GM12878 (cell line): Measurements from ENCODE around the gene ZNF804A. TPM values are rescaled to one million over a fixed set of nuclear protein-coding genes. Genes with fewer than 3 reads are reported as not detected.

Experiments
- ATAC-seq: fragments of 200-7000 bp; cut with Tn5 transposase; 3 replicates; pipeline ENCODE4 v1.9.1; 2020; ENCODE audit warnings: mild to moderate bottlenecking, moderate library complexity
- BruUV-seq: library from RNA; stranded (reverse); fragments of 400-500 nt; replicated peaks from 2 replicates; lab custom pipeline; 2021; lab: Mats Ljungman, UMichigan
- CTCF ChIA-PET: fragments of 300-600 bp; sonication (Branson Sonifier 250); formaldehyde crosslinking; extraction: SDS; loops from one replicate; lab custom pipeline; 2021; ENCODE audit warnings: inconsistent platforms; lab: Yijun Ruan, JAX
- POLR2A ChIA-PET: fragments of 350-600 bp; formaldehyde crosslinking; extraction: SDS; loops from one replicate; lab custom pipeline; 2021; ENCODE audit warnings: inconsistent platforms; lab: Charles Lee
- RAD21 ChIA-PET: fragments of 300-600 bp; sonication (Branson Sonifier 250); formaldehyde crosslinking; loops from one replicate; lab custom pipeline; 2023; ENCODE audit warnings: antibody characterized with exemption; ENCODE audit not compliant: unreplicated experiment; lab: Charles Lee
- SMC1A ChIA-PET: fragments of 300-600 bp; sonication (Branson Sonifier 250); formaldehyde crosslinking; loops from one replicate; lab custom pipeline; 2023; ENCODE audit not compliant: unreplicated experiment, uncharacterized antibody; lab: Charles Lee
- DNase-seq: peaks from one replicate; pipeline ENCODE4 v3.0.0-alpha.2; 2011; ENCODE audit warnings: low read depth, low spot score
- FAIRE-seq: peaks from 3 replicates; lab custom pipeline; 2011; peaks lifted over from hg19 to GRCh38; lab: Jason Lieb, UNC
- H2AFZ ChIP-seq: 2 replicates; pipeline ENCODE4 v1.6.0; 2011; ENCODE audit warnings: low read depth, low read length, control low read depth; ENCODE audit not compliant: control insufficient read depth
- H3K27ac ChIP-seq: 2 replicates; pipeline ENCODE4 v1.5.1; 2011; ENCODE audit warnings: control low read depth; ENCODE audit not compliant: control insufficient read depth, insufficient read depth
- H3K27me3 ChIP-seq, 2 experiments: replicated peaks in 1 of 2; 2 replicates each; pipeline versions ENCODE4 v1.6.0 to v1.6.1; 2011; ENCODE audit warnings: low read length in 1 of 2; ENCODE audit not compliant: control insufficient read depth in 2 of 2, insufficient read depth in 2 of 2
- H3K36me3 ChIP-seq, 2 experiments: 2 replicates each; pipeline ENCODE4 v1.5.1; 2011; ENCODE audit warnings: low read length in 1 of 2; ENCODE audit not compliant: control insufficient read depth in 2 of 2, insufficient read depth in 2 of 2
- H3K4me1 ChIP-seq: 2 replicates; pipeline ENCODE4 v1.6.1; 2011; ENCODE audit warnings: mild to moderate bottlenecking, low read length, moderate library complexity, mixed read lengths; ENCODE audit not compliant: control insufficient read depth, insufficient read depth
- H3K4me2 ChIP-seq: 2 replicates; pipeline ENCODE4 v1.6.0; 2011; ENCODE audit warnings: control low read depth; ENCODE audit not compliant: control insufficient read depth, insufficient read depth
- H3K4me3 ChIP-seq: fragments of 200-600 bp; sonication (generic); 2 replicates; pipeline ENCODE4 v1.5.1; 2016
- H3K79me2 ChIP-seq: 2 replicates; pipeline ENCODE4 v1.6.0; 2011; ENCODE audit warnings: low read length; ENCODE audit not compliant: control insufficient read depth, insufficient read depth
- H3K9ac ChIP-seq: 2 replicates; pipeline ENCODE4 v1.8.0; 2011; ENCODE audit warnings: low read length, control low read depth, mixed read lengths; ENCODE audit not compliant: control insufficient read depth, insufficient read depth
- H3K9me3 ChIP-seq: replicated peaks from 3 replicates; pipeline ENCODE4 v1.5.1; 2011; ENCODE audit warnings: mild to moderate bottlenecking, low read length; ENCODE audit not compliant: control insufficient read depth, insufficient read depth
- H4K20me1 ChIP-seq: 2 replicates; pipeline ENCODE4 v1.6.0; 2011; ENCODE audit not compliant: control insufficient read depth, insufficient read depth
- BRCA1 ChIP-seq: IDR thresholded peaks from 2 replicates; pipeline ENCODE4 v1.6.1; 2011; ENCODE audit warnings: low read depth, low read length, improper control_type of control experiment
- CHD4 ChIP-seq: fragments of 200-600 bp; sonication (generic); IDR thresholded peaks from 2 replicates; pipeline ENCODE4 v1.6.1; 2016; ENCODE audit warnings: mild to moderate bottlenecking
- FOXK2 ChIP-seq: fragments of 450-650 bp; IDR thresholded peaks from 2 replicates; pipeline ENCODE4 v1.6.1; 2017; ENCODE audit warnings: mild to moderate bottlenecking, moderate library complexity
- HDAC6 ChIP-seq: fragments of 200-600 bp; sonication (generic); IDR thresholded peaks from one replicate; pipeline ENCODE4 v1.8.0; 2017; ENCODE audit warnings: antibody characterized with exemption; ENCODE audit not compliant: unreplicated experiment
- HDGF ChIP-seq: fragments of 450-650 bp; IDR thresholded peaks from 2 replicates; pipeline ENCODE4 v1.6.1; 2016; ENCODE audit warnings: antibody characterized with exemption
- MTA2 ChIP-seq: fragments of 450-650 bp; IDR thresholded peaks from 2 replicates; pipeline ENCODE4 v1.6.1; 2016; ENCODE audit warnings: low read depth, mild to moderate bottlenecking, moderate library complexity
- NFYB ChIP-seq: IDR thresholded peaks from 2 replicates; pipeline ENCODE4 v1.6.1; 2011; ENCODE audit warnings: low read depth, mild to moderate bottlenecking, low read length, improper control_type of control experiment, moderate library complexity; ENCODE audit not compliant: insufficient read depth
- NR2F1 ChIP-seq: fragments of 450-650 bp; conservative IDR thresholded peaks from 2 replicates; pipeline ENCODE4 v1.6.1; 2017; ENCODE audit warnings: mild to moderate bottlenecking
- NRF1 ChIP-seq: conservative IDR thresholded peaks from 2 replicates; pipeline ENCODE4 v1.6.1; 2011; ENCODE audit warnings: mild to moderate bottlenecking, low read depth, low read length, improper control_type of control experiment
- PML ChIP-seq: IDR thresholded peaks from 2 replicates; pipeline ENCODE4 v1.6.1; 2012; ENCODE audit warnings: low read length, inconsistent platforms
- RB1 ChIP-seq: fragments of 450-650 bp; formaldehyde crosslinking; IDR thresholded peaks from 2 replicates; pipeline ENCODE4 v1.6.1; 2017; ENCODE audit warnings: mild to moderate bottlenecking, borderline replicate concordance
- SMARCA5 ChIP-seq: fragments of 450-650 bp; IDR thresholded peaks from 2 replicates; pipeline ENCODE4 v1.6.1; 2017; ENCODE audit warnings: mild to moderate bottlenecking
- ZNF24 ChIP-seq: fragments of 450-650 bp; IDR thresholded peaks from 2 replicates; pipeline ENCODE4 v1.6.1; 2017; ENCODE audit warnings: antibody characterized with exemption, mild to moderate bottlenecking
- ZNF622 ChIP-seq: fragments of 450-650 bp; IDR thresholded peaks from 2 replicates; pipeline ENCODE4 v1.6.1; 2017; ENCODE audit warnings: mild to moderate bottlenecking, inconsistent platforms
- WGBS: methylation state at CpG from one replicate; pipeline ENCODE4 v1.1.6; 2016; ENCODE audit warnings: low lambda C conversion rate; ENCODE audit not compliant: insufficient replicate concordance, insufficient coverage; ENCODE audit errors: missing lambda C conversion rate; 5-methylcytosine and 5-hydroxymethylcytosine counted together
- in situ Hi-C: fragments of 300-500 bp; cut with MboI; formaldehyde crosslinking; loops from 9 replicates; pipeline ENCODE4 v1.14.3; 2018; ENCODE audit warnings: mixed read lengths
- intact Hi-C: fragments of 100-400 bp; cut with micrococcal nuclease; formaldehyde crosslinking; loops from one replicate; pipeline ENCODE4 v1.14.2; 2022; ENCODE audit not compliant: unreplicated experiment
- polyA plus RNA-seq, 11 experiments: library from polyadenylated mRNA; depleted of rRNA in 4 of 11; unstranded in 6 of 11; stranded (reverse) in 5 of 11; fragments of >200 nt; fragmentation: Nextera tagmentation in 4 of 11; fragmentation: Illumina TruSeq in 1 of 11; extraction: Ambion mirVana in 4 of 11; extraction: Trizol in 1 of 11; gene quantifications; 1 replicate in 1 of 11; 2 replicates in 10 of 11; pipeline versions ENCODE4 v1.2.1 to v1.2.3, GENCODE V29; 2011 to 2016; ENCODE audit warnings: inconsistent platforms in 2 of 11, missing spikeins in 2 of 11, low read depth in 1 of 11
- total RNA-seq, 4 experiments: library from RNA; depleted of rRNA in 3 of 4; stranded (reverse); fragments of >200 nt in 3 of 4; fragmentation: Illumina TruSeq in 1 of 4; extraction: Trizol in 1 of 4; gene quantifications; 2 replicates each; pipeline versions ENCODE4 v1.2.1 to v1.2.3, GENCODE V29; 2013 to 2021
- TF ChIP-seq, protein P1 (sequence below), 3 experiments: IDR thresholded peaks in 2 of 3; conservative IDR thresholded peaks in 1 of 3; 2 replicates each; pipeline ENCODE4 v1.5.1; 2011; ENCODE audit warnings: low read depth in 3 of 3, low read length in 3 of 3, mild to moderate bottlenecking in 3 of 3, control low read depth in 2 of 3, moderate library complexity in 2 of 3, inconsistent platforms in 1 of 3, mixed read lengths in 1 of 3; ENCODE audit not compliant: control insufficient read depth in 2 of 3, insufficient read depth in 1 of 3; ENCODE audit errors: extremely low read depth in 1 of 3
- TF ChIP-seq, protein P2 (sequence below): fragments of 450-650 bp; IDR thresholded peaks from 2 replicates; pipeline ENCODE4 v1.6.1; 2018; ENCODE audit warnings: mild to moderate bottlenecking, low read depth, moderate library complexity; ENCODE audit not compliant: partially characterized antibody

Gene ZNF804A
- total and polyA plus RNA-seq, 10 of the 15 experiments (the other 5 are each of a cell fraction or from before 2014, with no cell fraction given): 0.19 to 2.3 (median 1.4) TPM

DNA sequence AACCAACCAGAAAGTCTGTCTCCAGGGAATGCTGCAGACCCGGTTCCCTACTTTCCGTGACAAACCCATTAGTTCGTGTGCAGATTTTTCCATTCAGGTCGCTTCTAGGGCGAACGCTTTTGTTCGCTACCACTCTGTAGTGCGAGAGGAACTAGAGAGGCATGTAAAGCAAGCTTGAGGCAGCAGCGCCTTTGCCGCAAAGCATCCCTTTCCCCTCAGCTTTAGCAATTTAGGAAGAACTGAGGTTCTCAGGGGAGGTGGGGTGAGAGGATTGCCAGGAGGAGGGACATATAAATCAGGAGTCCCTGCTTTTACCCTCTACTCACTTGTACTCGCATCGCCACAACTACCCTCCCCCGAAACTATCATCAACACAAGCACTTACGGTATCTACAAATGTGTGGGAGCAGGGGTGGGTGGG, 748 bp upstream of the ZNF804A start:
- no peaks in the 10 kb centered on the region for H4K20me1 ChIP-seq
- SMC1A ChIA-PET: interaction anchor here (1.3 to 2.1 kb wide), 3 partner anchors 9 to 175 kb away, joined by 3 to 7 read pairs (median 4); no protein-coding TSS in a partner anchor
- no peak for FAIRE-seq
- RAD21 ChIA-PET: no interaction called here
- H3K27me3 ChIP-seq: peaks cover 5 to 9% of the 10 kb centered on the region in 2 experiments; a peak in 3 of 4 replicates
- ATAC-seq: peak; percentile 51
- H3K27ac ChIP-seq: no peak overlapping the region
- TF ChIP-seq RB1: no peak
- TF ChIP-seq ZNF622: no peak
- no peak for TF ChIP-seq BRCA1
- TF ChIP-seq NRF1: no peak
- no peak for TF ChIP-seq HDGF
- in situ Hi-C loops: no loop called here
- 3% methylated on average over 14 of the region's 14 CpGs for WGBS
- POLR2A ChIA-PET: no interaction called here
- intact Hi-C loops: no loop called here
- no TSS peak for BruUV-seq
- H3K9me3 ChIP-seq: no peaks in the 10 kb centered on the region
- H3K79me2 ChIP-seq: no peaks in the 10 kb centered on the region
- no peaks in the 10 kb centered on the region for H3K36me3 ChIP-seq
- H3K9ac ChIP-seq: no peak overlapping the region
- peak overlapping the region; percentile 41 for H2AFZ ChIP-seq
- peaks cover 5% of the 10 kb centered on the region for H3K4me1 ChIP-seq
- H3K4me2 ChIP-seq: peak overlapping the region; percentile 67
- no peak for DNase-seq
- H3K4me3 ChIP-seq: peak overlapping the region; percentile 53; the same call in 1 of the 2 replicates
- CTCF ChIA-PET: interaction anchor here (1.0 kb wide), 1 partner anchor 15 kb away, joined by 3 read pairs; no protein-coding TSS in a partner anchor

DNA sequence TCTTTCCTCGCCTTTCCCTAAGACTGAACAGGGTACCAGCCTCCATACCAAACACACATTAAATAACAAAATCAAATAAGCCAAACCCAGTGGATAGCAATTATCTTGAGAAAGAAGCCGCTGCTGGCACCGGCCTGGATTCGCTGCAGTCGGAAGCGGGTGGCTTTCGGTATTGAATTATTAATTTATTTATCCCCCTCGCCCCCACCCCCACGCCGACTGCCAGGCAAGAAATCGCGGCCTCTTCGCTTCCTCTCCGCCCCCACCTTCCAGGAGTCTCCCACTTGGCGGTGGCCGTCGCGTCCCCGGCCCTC, 370 bp upstream of the ZNF804A start:
- no peaks in the 10 kb centered on the region for H3K79me2 ChIP-seq
- H3K4me1 ChIP-seq: peaks cover 5% of the 10 kb centered on the region
- intact Hi-C loops: no loop called here
- SMC1A ChIA-PET: no interaction called here
- RAD21 ChIA-PET: no interaction called here
- H3K4me2 ChIP-seq: peak overlapping the region; percentile 67
- no peaks in the 10 kb centered on the region for H3K9me3 ChIP-seq
- no TSS peak for BruUV-seq
- CTCF ChIA-PET: no interaction called here
- peak overlapping the region; percentile 53; the same call in 1 of the 2 replicates for H3K4me3 ChIP-seq
- no peak for FAIRE-seq
- ATAC-seq: no peak
- no peak overlapping the region for H2AFZ ChIP-seq
- in situ Hi-C loops: no loop called here
- H3K36me3 ChIP-seq: no peaks in the 10 kb centered on the region
- WGBS: 2% methylated on average over 15 of the region's 19 CpGs
- POLR2A ChIA-PET: no interaction called here
- H3K27me3 ChIP-seq: peaks cover 5 to 9% of the 10 kb centered on the region in 2 experiments; a peak in 3 of 4 replicates
- H3K27ac ChIP-seq: no peak overlapping the region
- H4K20me1 ChIP-seq: no peaks in the 10 kb centered on the region
- DNase-seq: no peak
- H3K9ac ChIP-seq: no peak overlapping the region
- TF ChIP-seq, protein P1, sequence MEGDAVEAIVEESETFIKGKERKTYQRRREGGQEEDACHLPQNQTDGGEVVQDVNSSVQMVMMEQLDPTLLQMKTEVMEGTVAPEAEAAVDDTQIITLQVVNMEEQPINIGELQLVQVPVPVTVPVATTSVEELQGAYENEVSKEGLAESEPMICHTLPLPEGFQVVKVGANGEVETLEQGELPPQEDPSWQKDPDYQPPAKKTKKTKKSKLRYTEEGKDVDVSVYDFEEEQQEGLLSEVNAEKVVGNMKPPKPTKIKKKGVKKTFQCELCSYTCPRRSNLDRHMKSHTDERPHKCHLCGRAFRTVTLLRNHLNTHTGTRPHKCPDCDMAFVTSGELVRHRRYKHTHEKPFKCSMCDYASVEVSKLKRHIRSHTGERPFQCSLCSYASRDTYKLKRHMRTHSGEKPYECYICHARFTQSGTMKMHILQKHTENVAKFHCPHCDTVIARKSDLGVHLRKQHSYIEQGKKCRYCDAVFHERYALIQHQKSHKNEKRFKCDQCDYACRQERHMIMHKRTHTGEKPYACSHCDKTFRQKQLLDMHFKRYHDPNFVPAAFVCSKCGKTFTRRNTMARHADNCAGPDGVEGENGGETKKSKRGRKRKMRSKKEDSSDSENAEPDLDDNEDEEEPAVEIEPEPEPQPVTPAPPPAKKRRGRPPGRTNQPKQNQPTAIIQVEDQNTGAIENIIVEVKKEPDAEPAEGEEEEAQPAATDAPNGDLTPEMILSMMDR (IDR thresholded peaks at IDR 0.05 in 2 of 3, conservative IDR thresholded peaks at IDR 0.05 in 1 of 3; ENCODE audit: control insufficient read depth in 2 of 3, extremely low read depth in 1 of 3, insufficient read depth in 1 of 3, low read depth in 3 of 3, low read length in 3 of 3): no peak
- TF ChIP-seq NFYB: no peak
- no peak for TF ChIP-seq ZNF24
- TF ChIP-seq CHD4: no peak
- no peak for TF ChIP-seq PML
- no peak for TF ChIP-seq SMARCA5
- TF ChIP-seq HDAC6: no peak
- no peak for TF ChIP-seq FOXK2
- no peak for TF ChIP-seq NR2F1
- no peak for TF ChIP-seq MTA2
- TF ChIP-seq, protein P2, sequence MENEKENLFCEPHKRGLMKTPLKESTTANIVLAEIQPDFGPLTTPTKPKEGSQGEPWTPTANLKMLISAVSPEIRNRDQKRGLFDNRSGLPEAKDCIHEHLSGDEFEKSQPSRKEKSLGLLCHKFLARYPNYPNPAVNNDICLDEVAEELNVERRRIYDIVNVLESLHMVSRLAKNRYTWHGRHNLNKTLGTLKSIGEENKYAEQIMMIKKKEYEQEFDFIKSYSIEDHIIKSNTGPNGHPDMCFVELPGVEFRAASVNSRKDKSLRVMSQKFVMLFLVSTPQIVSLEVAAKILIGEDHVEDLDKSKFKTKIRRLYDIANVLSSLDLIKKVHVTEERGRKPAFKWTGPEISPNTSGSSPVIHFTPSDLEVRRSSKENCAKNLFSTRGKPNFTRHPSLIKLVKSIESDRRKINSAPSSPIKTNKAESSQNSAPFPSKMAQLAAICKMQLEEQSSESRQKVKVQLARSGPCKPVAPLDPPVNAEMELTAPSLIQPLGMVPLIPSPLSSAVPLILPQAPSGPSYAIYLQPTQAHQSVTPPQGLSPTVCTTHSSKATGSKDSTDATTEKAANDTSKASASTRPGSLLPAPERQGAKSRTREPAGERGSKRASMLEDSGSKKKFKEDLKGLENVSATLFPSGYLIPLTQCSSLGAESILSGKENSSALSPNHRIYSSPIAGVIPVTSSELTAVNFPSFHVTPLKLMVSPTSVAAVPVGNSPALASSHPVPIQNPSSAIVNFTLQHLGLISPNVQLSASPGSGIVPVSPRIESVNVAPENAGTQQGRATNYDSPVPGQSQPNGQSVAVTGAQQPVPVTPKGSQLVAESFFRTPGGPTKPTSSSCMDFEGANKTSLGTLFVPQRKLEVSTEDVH: no peak
